ENCODE results near the gene TAC4. TPM values are rescaled to one million over a fixed set of nuclear protein-coding genes. Genes with fewer than 3 reads are reported as not detected.
A peak's percentile ranks its signal among the peaks of the same experiment; 100 is the strongest.

Gene TAC4
- total RNA-seq, 1 donor from 2014 or later, result not detected

DNA sequence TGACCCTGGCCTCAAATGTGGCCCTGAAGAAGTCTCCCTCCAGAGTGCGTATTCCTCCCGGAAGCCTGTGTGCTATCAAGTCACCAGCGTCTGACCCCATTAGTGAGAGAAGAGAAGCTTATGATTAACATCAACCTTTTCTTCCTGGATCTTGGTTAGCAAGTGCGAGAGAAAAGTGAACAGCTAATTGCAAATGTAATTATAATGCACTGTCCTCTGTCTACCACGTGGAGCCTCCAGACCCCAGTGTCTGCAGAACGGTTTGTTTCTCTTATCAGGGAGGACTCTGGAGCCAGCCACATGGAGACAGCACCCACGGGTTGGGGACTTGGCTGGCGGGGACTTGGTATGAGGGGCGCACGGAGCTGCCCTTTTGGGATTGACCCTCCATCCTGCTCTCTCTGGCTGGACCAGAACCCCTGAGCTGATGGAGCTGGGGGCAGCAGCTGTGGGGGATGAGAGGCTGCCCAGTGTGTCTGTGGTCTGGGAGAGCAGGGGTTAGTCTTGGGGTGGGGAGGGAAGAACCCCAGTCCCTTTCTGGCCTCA is 5.7 kb upstream of the TAC4 start:
- no peak overlapping the region for H3K4me3 ChIP-seq (ENCODE audit: low read depth, low read length)
- no peak for DNase-seq (ENCODE audit: low read depth)
- no peak for TF ChIP-seq CTCF (conservative IDR thresholded peaks at IDR 0.05; ENCODE audit: low read depth, low read length)

GRCh38 chr17:49851387-49852291 is 3.8 kb upstream of the TAC4 start:
- H3K4me3 ChIP-seq (ENCODE audit: low read depth, low read length), result peak overlapping the region; percentile 60
- no peak for DNase-seq (ENCODE audit: low read depth)
- TF ChIP-seq CTCF (conservative IDR thresholded peaks at IDR 0.05; ENCODE audit: low read depth, low read length), result peak; percentile 79

DNA sequence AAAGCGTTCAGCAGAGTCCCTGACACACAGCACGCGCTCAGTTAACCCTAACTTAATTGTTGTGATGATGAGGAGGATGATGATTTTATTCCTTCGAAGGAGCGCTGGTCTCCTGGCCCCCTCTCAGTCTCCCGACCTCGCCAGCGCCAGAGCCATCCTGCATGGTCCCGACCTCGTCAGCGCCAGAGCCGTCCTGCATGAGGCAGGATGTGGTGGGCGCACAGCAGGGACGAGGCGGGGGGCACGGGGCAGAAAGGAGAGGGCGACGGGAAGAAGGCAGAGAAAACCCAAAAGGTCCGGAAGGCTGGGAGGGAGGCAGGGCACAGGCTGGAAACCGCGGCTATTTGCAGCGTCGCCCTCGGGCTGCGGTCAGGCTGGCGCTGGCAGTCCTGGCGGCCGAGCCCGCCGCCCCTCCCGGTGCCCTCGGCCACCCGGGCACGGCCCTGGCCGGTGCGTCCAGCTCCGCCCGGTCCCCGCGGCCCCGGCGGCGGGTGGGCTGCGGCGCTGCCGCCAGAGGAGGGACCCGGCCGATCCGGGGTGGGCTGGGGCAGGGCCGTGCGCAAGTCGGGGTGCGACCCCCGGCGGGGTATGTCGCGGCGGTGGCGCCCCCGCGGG is 3.0 kb upstream of the TAC4 start:
- peak overlapping the region; percentile 60 for H3K4me3 ChIP-seq (ENCODE audit: low read depth, low read length)
- no peak for DNase-seq (ENCODE audit: low read depth)
- no peak for TF ChIP-seq CTCF (conservative IDR thresholded peaks at IDR 0.05; ENCODE audit: low read depth, low read length)

DNA sequence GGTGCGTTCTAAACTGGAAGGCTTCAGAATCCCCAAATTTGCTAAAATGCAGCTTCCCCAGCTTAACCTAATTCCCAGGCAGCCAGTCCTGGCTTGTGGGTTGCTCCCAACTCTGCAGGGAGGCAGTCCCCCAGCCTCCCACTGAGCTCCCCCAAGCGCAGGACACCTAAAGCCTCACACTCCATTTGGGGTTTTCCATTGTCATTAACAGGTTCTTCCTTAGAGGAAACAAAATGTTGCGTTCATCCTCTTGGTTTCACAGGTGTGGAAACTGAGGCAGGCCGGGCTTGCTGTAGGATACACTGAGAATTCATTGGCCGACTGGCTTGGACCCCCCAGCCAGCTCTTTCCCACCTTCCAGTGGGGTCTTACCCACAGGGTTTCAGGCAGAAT is 2.3 kb upstream of the TAC4 start:
- DNase-seq (ENCODE audit: low read depth), result no peak
- no peak for TF ChIP-seq CTCF (conservative IDR thresholded peaks at IDR 0.05; ENCODE audit: low read depth, low read length)

GRCh38 chr17:49848739-49849138 is 870 bp upstream of the TAC4 start:
- H3K4me3 ChIP-seq (ENCODE audit: low read depth, low read length), result no peak overlapping the region
- no peak for TF ChIP-seq CTCF (conservative IDR thresholded peaks at IDR 0.05; ENCODE audit: low read depth, low read length)
- no peak for DNase-seq (ENCODE audit: low read depth)

More for the DNA sequence above, 2.3 kb upstream of the TAC4 start:
- no peak overlapping the region for H3K4me3 ChIP-seq (ENCODE audit: low read depth, low read length)

DNA sequence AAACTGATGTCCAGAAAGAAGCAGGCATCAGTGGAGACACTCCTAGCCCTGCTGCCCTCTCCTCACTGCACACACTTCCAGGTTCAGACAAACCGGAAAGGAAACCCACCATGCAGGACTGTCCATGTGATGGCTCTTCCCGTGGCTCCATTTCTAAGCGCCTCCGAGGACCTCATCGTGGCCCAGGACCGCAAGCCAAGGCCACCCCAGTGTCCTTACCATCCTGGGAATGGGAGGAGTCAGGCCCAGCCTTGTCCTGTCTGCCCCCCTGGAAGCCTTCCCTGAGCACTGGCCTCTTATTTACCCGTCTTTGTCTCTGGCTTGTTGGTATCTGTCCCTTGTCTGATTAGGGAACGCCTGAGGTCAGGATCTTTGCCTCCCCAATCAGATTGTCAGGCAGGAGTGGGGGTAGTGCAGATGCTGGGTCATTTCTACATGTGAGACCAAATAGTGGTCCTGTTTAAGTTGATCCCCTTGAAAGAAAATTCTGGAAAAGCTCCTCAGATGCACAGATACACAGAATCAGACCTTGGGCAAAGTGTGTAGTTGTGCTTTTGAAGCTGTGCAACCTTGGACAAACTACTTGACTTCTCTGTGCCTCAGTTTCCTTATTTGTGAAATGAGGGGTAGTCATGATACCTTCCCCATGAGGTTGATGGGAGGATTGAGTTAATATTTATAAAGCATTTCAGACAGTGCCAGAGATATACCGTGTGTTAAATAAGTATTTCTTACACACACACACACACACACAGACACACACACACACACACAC is 744 bp downstream of the TAC4 start:
- DNase-seq (ENCODE audit: low read depth), result no peak
- H3K4me3 ChIP-seq (ENCODE audit: low read depth, low read length), result no peak overlapping the region
- no peak for TF ChIP-seq CTCF (conservative IDR thresholded peaks at IDR 0.05; ENCODE audit: low read depth, low read length)

Data from epithelial cell of proximal tubule (primary cell).